Endothelial cell of umbilical vein (primary cell): ENCODE data around the gene THBS1. TPM values are rescaled to one million over a fixed set of nuclear protein-coding genes. Genes with fewer than 3 reads are reported as not detected.
A peak's percentile ranks its signal among the peaks of the same experiment; 100 is the strongest.

Source experiments
- BruUV-seq: library from RNA; stranded (reverse); fragments of 400-500 nt; replicated peaks from 2 replicates; lab custom pipeline; 2021; lab: Mats Ljungman, UMichigan
- CTCF ChIA-PET: fragments of 300-600, 350-600 bp; sonication (Branson Sonifier 250); formaldehyde crosslinking; loops from one replicate; lab custom pipeline; 2021; ENCODE audit warnings: antibody characterized with exemption, inconsistent platforms; lab: Charles Lee
- POLR2A ChIA-PET: fragments of 300-600, 350-600 bp; sonication (Branson Sonifier 250); formaldehyde crosslinking; loops from one replicate; lab custom pipeline; 2021; ENCODE audit warnings: antibody characterized with exemption, inconsistent platforms; lab: Charles Lee
- DNase-seq: peaks from one replicate; pipeline ENCODE4 v3.0.0-alpha.2; 2011; ENCODE audit warnings: low read depth, low spot score
- FAIRE-seq: peaks from 2 replicates; lab custom pipeline; 2011; peaks lifted over from hg19 to GRCh38; lab: Jason Lieb, UNC
- H2AFZ ChIP-seq: 2 replicates; pipeline ENCODE4 v1.6.0; 2012; ENCODE audit warnings: low read depth, low read length, control low read depth, inconsistent platforms
- H3K27ac ChIP-seq: 2 replicates; pipeline ENCODE4 v1.5.1; 2011; ENCODE audit warnings: low read depth, mild to moderate bottlenecking, control low read depth, low read length, moderate library complexity; ENCODE audit not compliant: insufficient read depth
- H3K27me3 ChIP-seq, 2 experiments: 2 replicates each; pipeline versions ENCODE4 v1.6.0 to v1.6.1; 2011; ENCODE audit warnings: low read length in 2 of 2, mixed read lengths in 1 of 2; ENCODE audit not compliant: control insufficient read depth in 2 of 2, insufficient read depth in 2 of 2
- H3K36me3 ChIP-seq, 2 experiments: 2 replicates in 1 of 2; 3 replicates in 1 of 2; pipeline ENCODE4 v1.5.1; 2011; ENCODE audit warnings: low read length in 2 of 2, mild to moderate bottlenecking in 1 of 2, moderate library complexity in 1 of 2; ENCODE audit not compliant: control insufficient read depth in 2 of 2, insufficient read depth in 2 of 2; ENCODE audit errors: extremely low read depth in 1 of 2
- H3K4me1 ChIP-seq: 3 replicates; pipeline ENCODE4 v1.5.1; 2011; ENCODE audit warnings: mild to moderate bottlenecking, low read length; ENCODE audit not compliant: control insufficient read depth, insufficient read depth; ENCODE audit errors: extremely low read depth
- H3K4me2 ChIP-seq: 2 replicates; pipeline ENCODE4 v1.6.1; 2011; ENCODE audit warnings: low read length, control low read depth, mixed read lengths; ENCODE audit not compliant: insufficient read depth
- H3K4me3 ChIP-seq, 3 experiments: fragments of 200-600 bp in 1 of 3; sonication (generic), shearing (Covaris generic) in 1 of 3; replicated peaks in 1 of 3; 2 replicates each; pipeline ENCODE4 v1.5.1; 2011 to 2016; ENCODE audit warnings: control low read depth in 3 of 3, low read length in 3 of 3, mild to moderate bottlenecking in 2 of 3, inconsistent platforms in 1 of 3, low read depth in 1 of 3, moderate library complexity in 1 of 3; ENCODE audit not compliant: insufficient read depth in 1 of 3
- H3K79me2 ChIP-seq: 2 replicates; pipeline ENCODE4 v1.6.0; 2012; ENCODE audit warnings: low read length, inconsistent platforms; ENCODE audit not compliant: control insufficient read depth, insufficient read depth
- H3K9ac ChIP-seq: replicated peaks from 2 replicates; pipeline ENCODE3; 2011; ENCODE audit warnings: low read length, control low read depth; ENCODE audit not compliant: insufficient read depth; ENCODE audit errors: extremely low read depth
- H3K9me1 ChIP-seq: replicated peaks from 3 replicates; pipeline ENCODE4 v1.6.0; 2011; ENCODE audit warnings: mild to moderate bottlenecking, low read length; ENCODE audit not compliant: control insufficient read depth, insufficient read depth; ENCODE audit errors: extremely low read depth
- H3K9me3 ChIP-seq: replicated peaks from 2 replicates; pipeline ENCODE4 v1.5.1; 2012; ENCODE audit warnings: low read length, inconsistent platforms; ENCODE audit not compliant: control insufficient read depth, insufficient read depth
- H4K20me1 ChIP-seq: replicated peaks from 2 replicates; pipeline ENCODE3; 2011; ENCODE audit warnings: mild to moderate bottlenecking, low read length; ENCODE audit not compliant: control insufficient read depth, insufficient read depth; ENCODE audit errors: extremely low read depth
- EZH2 ChIP-seq: IDR thresholded peaks from 2 replicates; pipeline ENCODE4 v1.6.1; 2012; ENCODE audit warnings: borderline replicate concordance, low read depth, mild to moderate bottlenecking, moderate library complexity, low read length, inconsistent platforms; ENCODE audit not compliant: severe bottlenecking
- FOS ChIP-seq: IDR thresholded peaks from 2 replicates; pipeline ENCODE4 v1.6.1; 2011; ENCODE audit warnings: mild to moderate bottlenecking, low read length, moderate library complexity, borderline replicate concordance; ENCODE audit not compliant: insufficient read depth
- GATA2 ChIP-seq: IDR thresholded peaks from 2 replicates; pipeline ENCODE4 v1.7.0; 2011; ENCODE audit warnings: low read depth, mild to moderate bottlenecking, moderate library complexity, mixed read lengths, low read length; ENCODE audit not compliant: insufficient read length, insufficient read depth
- JUN ChIP-seq: IDR thresholded peaks from 2 replicates; pipeline ENCODE4 v1.6.1; 2011; ENCODE audit warnings: borderline replicate concordance, low read depth; ENCODE audit not compliant: insufficient read length, insufficient read depth
- MYC ChIP-seq: IDR thresholded peaks from one replicate; pipeline ENCODE4 v1.6.1; 2011; ENCODE audit warnings: mild to moderate bottlenecking, low read depth, low read length
- POLR2A ChIP-seq: IDR thresholded peaks from 2 replicates; pipeline ENCODE4 v1.6.1; 2012; ENCODE audit warnings: low read depth, mild to moderate bottlenecking, control low read depth, low read length
- POLR2AphosphoS5 ChIP-seq: IDR thresholded peaks from 2 replicates; pipeline ENCODE4 v1.6.1; 2012; ENCODE audit warnings: low read depth, mild to moderate bottlenecking, control low read depth, low read length, moderate library complexity; ENCODE audit not compliant: insufficient read depth
- dilution Hi-C: fragments of 300-500 bp; cut with MboI; formaldehyde crosslinking; loops from one replicate; pipeline ENCODE4 v1.15.0; 2019; ENCODE audit warnings: low sequenced_read_pairs; ENCODE audit not compliant: extremely low pct_ligation_motif_present
- intact Hi-C: fragments of 100-400 bp; cut with micrococcal nuclease; formaldehyde crosslinking; loops from one replicate; pipeline ENCODE4 v1.10.0; 2022
- polyA plus RNA-seq, 4 experiments: library from polyadenylated mRNA; depleted of rRNA in 3 of 4; stranded (reverse) in 3 of 4; unstranded in 1 of 4; fragments of >200 nt; gene quantifications; 2 replicates each; pipeline versions ENCODE4 v1.2.1 to v1.2.3, GENCODE V29; 2011 to 2012; ENCODE audit warnings: missing spikeins in 1 of 4
- total RNA-seq: library from RNA; stranded (reverse); gene quantifications from 2 replicates; pipeline ENCODE4 v1.2.3, GENCODE V29; 2021
- TF ChIP-seq, protein P1 (sequence below), 2 donors: IDR thresholded peaks; 1 replicate in 1 of 2; 2 replicates in 1 of 2; pipeline ENCODE4 v1.5.1; 2011; ENCODE audit warnings: low read length in 2 of 2, mild to moderate bottlenecking in 2 of 2, moderate library complexity in 2 of 2, control low read depth in 1 of 2, inconsistent platforms in 1 of 2, low read depth in 1 of 2; ENCODE audit not compliant: insufficient read depth in 1 of 2; ENCODE audit errors: extremely low read depth in 1 of 2
- TF ChIP-seq, protein P2 (sequence below): IDR thresholded peaks from 2 replicates; pipeline ENCODE4 v1.6.1; 2011; ENCODE audit not compliant: insufficient read depth, insufficient read length

THBS1 gene
- total and polyA plus RNA-seq, 2 donors (not counting 3 experiments of a cell fraction or from before 2014, with no cell fraction given) = 6,293 to 8,883 TPM

DNA sequence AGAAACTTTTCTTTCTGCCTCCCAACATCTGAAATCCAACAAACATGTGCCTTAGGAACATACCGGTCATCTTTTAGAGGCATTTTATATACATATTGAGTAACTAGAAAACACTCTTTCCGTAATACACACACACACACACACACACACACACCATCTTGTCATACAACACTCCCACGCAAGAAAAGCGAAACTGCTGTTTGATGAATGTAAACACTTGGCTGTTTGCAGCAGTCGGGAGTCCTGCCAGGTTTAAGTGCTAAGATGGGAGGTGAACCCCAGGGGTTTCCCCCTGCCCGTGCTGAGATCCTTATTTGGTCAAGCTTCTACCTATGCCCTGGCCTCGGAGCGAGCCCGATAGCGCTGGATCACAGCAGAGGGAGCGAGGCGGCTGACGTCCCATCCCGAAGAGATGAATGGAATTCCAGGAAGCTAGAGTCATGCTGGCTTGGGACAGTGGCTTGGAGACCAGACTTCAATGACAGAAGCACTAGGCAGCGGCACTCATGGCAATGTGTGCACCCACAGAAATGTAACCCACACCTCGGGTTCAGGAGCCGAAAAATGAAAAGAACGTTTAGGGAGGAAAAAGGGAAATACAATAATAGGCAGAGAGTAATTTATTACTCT lies 1.3 kb upstream of the THBS1 start:
- H2AFZ ChIP-seq = no peak overlapping the region

DNA sequence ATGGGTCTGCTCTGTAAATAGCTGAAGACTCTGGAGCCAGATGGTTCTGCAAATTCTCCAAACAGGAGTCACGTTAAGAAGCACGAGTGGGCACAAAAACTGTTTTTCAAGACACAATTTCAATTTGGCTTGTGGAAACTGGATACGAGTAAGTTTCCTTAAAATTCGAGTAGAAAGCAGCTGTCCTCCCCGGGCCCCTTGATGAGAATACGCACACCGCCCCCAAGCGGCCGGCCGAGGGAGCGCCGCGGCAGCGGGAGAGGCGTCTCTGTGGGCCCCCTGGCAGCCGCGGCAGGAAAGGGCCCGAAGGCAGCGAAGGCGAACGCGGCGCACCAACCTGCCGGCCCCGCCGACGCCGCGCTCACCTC lies 778 bp upstream of the THBS1 start:
- H3K27ac ChIP-seq = peak overlapping the region; percentile 98
- peaks cover 3% of the 10 kb centered on the region for H4K20me1 ChIP-seq
- no peak overlapping the region for H2AFZ ChIP-seq
- ChIA-PET CTCF (interaction anchor here (0.6 to 5.0 kb wide), 40 partner anchors 9 to 880 kb away, joined by 3 to 72 read pairs (median 5); no protein-coding TSS in a partner anchor), POLR2A (interaction anchor here (0.5 to 9.9 kb wide), 34 partner anchors 11 to 752 kb away, joined by 3 to 118 read pairs (median 6); no protein-coding TSS in a partner anchor)
- no peaks in the 10 kb centered on the region for H3K9me3 ChIP-seq
- no peaks in the 10 kb centered on the region for H3K9me1 ChIP-seq
- peak overlapping the region; percentile 91 for H3K4me2 ChIP-seq
- dilution Hi-C loops (no loop called here), intact Hi-C loops (loop anchor here (1.0 to 5.0 kb wide), 12 partner anchors 217 to 872 kb away; no protein-coding TSS in a partner anchor)
- no peak for FAIRE-seq
- BruUV-seq = no TSS peak
- TF ChIP-seq JUN (no peak), EZH2 (no peak), POLR2AphosphoS5 (peak; percentile 58), GATA2 (no peak), FOS (peak; percentile 1), POLR2A (peak; percentile 74), MYC (no peak)
- TF ChIP-seq, protein P1, sequence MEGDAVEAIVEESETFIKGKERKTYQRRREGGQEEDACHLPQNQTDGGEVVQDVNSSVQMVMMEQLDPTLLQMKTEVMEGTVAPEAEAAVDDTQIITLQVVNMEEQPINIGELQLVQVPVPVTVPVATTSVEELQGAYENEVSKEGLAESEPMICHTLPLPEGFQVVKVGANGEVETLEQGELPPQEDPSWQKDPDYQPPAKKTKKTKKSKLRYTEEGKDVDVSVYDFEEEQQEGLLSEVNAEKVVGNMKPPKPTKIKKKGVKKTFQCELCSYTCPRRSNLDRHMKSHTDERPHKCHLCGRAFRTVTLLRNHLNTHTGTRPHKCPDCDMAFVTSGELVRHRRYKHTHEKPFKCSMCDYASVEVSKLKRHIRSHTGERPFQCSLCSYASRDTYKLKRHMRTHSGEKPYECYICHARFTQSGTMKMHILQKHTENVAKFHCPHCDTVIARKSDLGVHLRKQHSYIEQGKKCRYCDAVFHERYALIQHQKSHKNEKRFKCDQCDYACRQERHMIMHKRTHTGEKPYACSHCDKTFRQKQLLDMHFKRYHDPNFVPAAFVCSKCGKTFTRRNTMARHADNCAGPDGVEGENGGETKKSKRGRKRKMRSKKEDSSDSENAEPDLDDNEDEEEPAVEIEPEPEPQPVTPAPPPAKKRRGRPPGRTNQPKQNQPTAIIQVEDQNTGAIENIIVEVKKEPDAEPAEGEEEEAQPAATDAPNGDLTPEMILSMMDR (IDR thresholded peaks at IDR 0.05; ENCODE audit: extremely low read depth in 1 of 2, insufficient read depth in 1 of 2, low read depth in 1 of 2, low read length in 2 of 2) = peak; percentile 93 to 96
- TF ChIP-seq, protein P2, sequence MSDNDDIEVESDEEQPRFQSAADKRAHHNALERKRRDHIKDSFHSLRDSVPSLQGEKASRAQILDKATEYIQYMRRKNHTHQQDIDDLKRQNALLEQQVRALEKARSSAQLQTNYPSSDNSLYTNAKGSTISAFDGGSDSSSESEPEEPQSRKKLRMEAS = no peak
- H3K27me3 ChIP-seq = no peaks in the 10 kb centered on the region
- H3K4me1 ChIP-seq = peaks cover 20% of the 10 kb centered on the region
- peaks cover 54% of the 10 kb centered on the region for H3K79me2 ChIP-seq
- peak overlapping the region; percentile 97 for H3K9ac ChIP-seq
- DNase-seq = peak; percentile 93
- H3K4me3 ChIP-seq = peak overlapping the region; percentile 7 to 61 (median 55)
- H3K36me3 ChIP-seq = peaks cover 30 to 32% of the 10 kb centered on the region in 2 experiments

More for the DNA sequence above, 1.3 kb upstream of the THBS1 start:
- H3K27me3 ChIP-seq = no peaks in the 10 kb centered on the region
- FAIRE-seq (peak; percentile 93), DNase-seq (peak; percentile 95)
- peaks cover 27 to 28% of the 10 kb centered on the region in 2 experiments for H3K36me3 ChIP-seq
- peak; percentile 51 for TF ChIP-seq POLR2AphosphoS5
- TF ChIP-seq POLR2A = no peak
- TF ChIP-seq FOS = peak; percentile 23
- peak overlapping the region; percentile 7 to 61 (median 55) for H3K4me3 ChIP-seq
- H3K79me2 ChIP-seq = peaks cover 49% of the 10 kb centered on the region
- no peaks in the 10 kb centered on the region for H3K9me1 ChIP-seq
- peak overlapping the region; percentile 91 for H3K4me2 ChIP-seq
- dilution Hi-C loops = no loop called here
- H4K20me1 ChIP-seq = peaks cover 3% of the 10 kb centered on the region
- CTCF ChIA-PET = interaction anchor here (0.6 to 5.0 kb wide), 37 partner anchors 9 to 880 kb away, joined by 3 to 72 read pairs (median 5); no protein-coding TSS in a partner anchor
- H3K9ac ChIP-seq = peak overlapping the region; percentile 97
- BruUV-seq = TSS peak; percentile 41
- H3K9me3 ChIP-seq = no peaks in the 10 kb centered on the region
- H3K27ac ChIP-seq = peak overlapping the region; percentile 98
- H3K4me1 ChIP-seq = peaks cover 20% of the 10 kb centered on the region
- intact Hi-C loops = loop anchor here (1.0 to 5.0 kb wide), 17 partner anchors 105 to 871 kb away; no protein-coding TSS in a partner anchor
- POLR2A ChIA-PET = interaction anchor here (1.0 to 9.9 kb wide), 18 partner anchors 11 to 752 kb away, joined by 3 to 118 read pairs (median 16); no protein-coding TSS in a partner anchor
